ENCODE data around the gene FOXA3. TPM values are rescaled to one million over a fixed set of nuclear protein-coding genes. Genes with fewer than 3 reads are reported as not detected.
"Not testable (repeated sequence)": the region's sequence is repeated elsewhere in the genome, so short reads cannot be mapped to it uniquely, and the experiment has no call there.

Gene FOXA3
- total RNA-seq, 1 donor from 2014 or later = 1.6 TPM

- Histone ChIP-seq H3K27me3 (no peaks in the 10 kb centered on the region), H3K27ac (no peak overlapping the region), H3K4me3 (no peak overlapping the region), H3K4me1 (no peaks in the 10 kb centered on the region), H3K9me3 (no peaks in the 10 kb centered on the region), H3K36me3 (peaks cover 34% of the 10 kb centered on the region)
- no peak for TF ChIP-seq CTCF (IDR thresholded peaks at IDR 0.05)
- ATAC-seq (no peak), DNase-seq (no peak)
- intact Hi-C loops (cut with DNase I) = no loop called here
Observed at GRCh38 chr19:45895519-45895972, 31.4 kb downstream of the FOXA3 start.

- DNase-seq; H3K4me3 ChIP-seq; intact Hi-C loops (cut with DNase I); H3K27ac ChIP-seq; H3K27me3 ChIP-seq; H3K4me1 ChIP-seq; ATAC-seq; H3K9me3 ChIP-seq: not testable (repeated sequence)
- peaks cover 34% of the 10 kb centered on the region for H3K36me3 ChIP-seq
Observed at GRCh38 chr19:45895983-45896599, 32.0 kb downstream of the FOXA3 start.

GRCh38 chr19:45897261-45897812 is 33.2 kb downstream of the FOXA3 start:
- Histone ChIP-seq H3K4me1 (peaks cover 8% of the 10 kb centered on the region), H3K27me3 (no peaks in the 10 kb centered on the region), H3K27ac (no peak overlapping the region), H3K9me3 (no peaks in the 10 kb centered on the region), H3K36me3 (peaks cover 34% of the 10 kb centered on the region), H3K4me3 (no peak overlapping the region)
- DNase-seq (no peak), ATAC-seq (no peak)
- no peak for TF ChIP-seq CTCF (IDR thresholded peaks at IDR 0.05)
- intact Hi-C loops (cut with DNase I) = no loop called here

GRCh38 chr19:45899253-45899652 is 35.1 kb downstream of the FOXA3 start:
- Histone ChIP-seq H3K27me3 (no peaks in the 10 kb centered on the region), H3K27ac (no peak overlapping the region), H3K36me3 (peaks cover 34% of the 10 kb centered on the region), H3K4me3 (no peak overlapping the region), H3K4me1 (peaks cover 8% of the 10 kb centered on the region), H3K9me3 (no peaks in the 10 kb centered on the region)
- intact Hi-C loops (cut with DNase I) = no loop called here
- ATAC-seq (no peak), DNase-seq (no peak)
- no peak for TF ChIP-seq CTCF (IDR thresholded peaks at IDR 0.05)

GRCh38 chr19:45899919-45900589 is 35.9 kb downstream of the FOXA3 start:
- TF ChIP-seq CTCF (IDR thresholded peaks at IDR 0.05) = no peak
- Histone ChIP-seq H3K4me1 (peaks cover 8% of the 10 kb centered on the region), H3K4me3 (no peak overlapping the region), H3K9me3 (no peaks in the 10 kb centered on the region), H3K36me3 (peaks cover 30% of the 10 kb centered on the region), H3K27ac (no peak overlapping the region), H3K27me3 (no peaks in the 10 kb centered on the region)
- DNase-seq (no peak), ATAC-seq (no peak)
- intact Hi-C loops (cut with DNase I) = no loop called here

GRCh38 chr19:45900738-45901431 is 36.8 kb downstream of the FOXA3 start:
- intact Hi-C loops (cut with DNase I) = no loop called here
- no peak for TF ChIP-seq CTCF (IDR thresholded peaks at IDR 0.05)

More at GRCh38 chr19:45900738-45901431, 36.8 kb downstream of the FOXA3 start:
- H3K4me3 ChIP-seq = peak overlapping the region; percentile 70
- peaks cover 27% of the 10 kb centered on the region for H3K36me3 ChIP-seq
- peaks cover 8% of the 10 kb centered on the region for H3K4me1 ChIP-seq
- DNase-seq (no peak), ATAC-seq (no peak)
- H3K9me3 ChIP-seq = no peaks in the 10 kb centered on the region
- no peaks in the 10 kb centered on the region for H3K27me3 ChIP-seq
- no peak overlapping the region for H3K27ac ChIP-seq
